Caco-2 (cell line): ENCODE measurements around the gene TMEM69. TPM values are rescaled to one million over a fixed set of nuclear protein-coding genes. Genes with fewer than 3 reads are reported as not detected.
"Not testable (repeated sequence)": the region's sequence is repeated elsewhere in the genome, so short reads cannot be mapped to it uniquely, and the experiment has no call there.

ENCODE experiments used
- BruUV-seq: library from RNA; stranded (reverse); fragments of 400-500 nt; replicated peaks from 2 replicates; lab custom pipeline; 2021; lab: Mats Ljungman, UMichigan
- CTCF ChIA-PET: fragments of 300-600 bp; sonication (Branson Sonifier 250); formaldehyde crosslinking; loops from one replicate; lab custom pipeline; 2022; ENCODE audit warnings: antibody characterized with exemption; lab: Charles Lee
- POLR2A ChIA-PET: fragments of 300-600 bp; sonication (Branson Sonifier 250); formaldehyde crosslinking; loops from one replicate; lab custom pipeline; 2022; ENCODE audit warnings: antibody characterized with exemption; lab: Charles Lee
- DNase-seq, 2 experiments: peaks; one replicate each; pipeline versions ENCODE4 v3.0.0 to v3.0.0-alpha.2; 2020 to 2022
- H3K27me3 ChIP-seq: replicated peaks from 2 replicates; pipeline ENCODE4 v1.6.0; 2011; ENCODE audit warnings: low read length; ENCODE audit not compliant: control insufficient read depth, insufficient read depth
- H3K36me3 ChIP-seq: 2 replicates; pipeline ENCODE4 v1.5.1; 2011; ENCODE audit warnings: low read length; ENCODE audit not compliant: control insufficient read depth, insufficient read depth
- H3K4me1 ChIP-seq: fragments of 250-450 bp; sonication (Bioruptor Pico); 2 replicates; pipeline ENCODE4 v1.5.1; 2020; ENCODE audit warnings: mild to moderate bottlenecking
- H3K4me3 ChIP-seq: 2 replicates; pipeline ENCODE4 v1.5.1; 2011; ENCODE audit warnings: low read depth, mild to moderate bottlenecking, control low read depth, low read length
- H3K9me3 ChIP-seq: fragments of 250-450 bp; sonication (Bioruptor Pico); 2 replicates; pipeline ENCODE4 v1.5.1; 2020; ENCODE audit warnings: mild to moderate bottlenecking, moderate library complexity
- H3K27ac Mint-ChIP-seq: one replicate; pipeline ENCODE4 v1.8.0; 2022; ENCODE audit warnings: mixed read lengths; ENCODE audit not compliant: unreplicated experiment
- H3K27me3 Mint-ChIP-seq: one replicate; pipeline ENCODE4 v1.8.0; 2022; ENCODE audit warnings: mixed read lengths; ENCODE audit not compliant: insufficient read depth, unreplicated experiment
- H3K36me3 Mint-ChIP-seq: one replicate; pipeline ENCODE4 v1.8.0; 2022; ENCODE audit warnings: mild to moderate bottlenecking, mixed read lengths; ENCODE audit not compliant: insufficient read depth, unreplicated experiment
- H3K4me1 Mint-ChIP-seq: one replicate; pipeline ENCODE4 v1.8.0; 2022; ENCODE audit warnings: low read depth, mixed read lengths; ENCODE audit not compliant: unreplicated experiment
- H3K4me3 Mint-ChIP-seq: one replicate; pipeline ENCODE4 v1.8.0; 2022; ENCODE audit warnings: mild to moderate bottlenecking, moderate library complexity, mixed read lengths; ENCODE audit not compliant: unreplicated experiment
- H3K9me3 Mint-ChIP-seq: one replicate; pipeline ENCODE4 v1.8.0; 2022; ENCODE audit warnings: mixed read lengths; ENCODE audit not compliant: unreplicated experiment
- intact Hi-C: fragments of 100-400 bp; cut with micrococcal nuclease; formaldehyde crosslinking; loops from one replicate; pipeline ENCODE4 v1.10.0; 2022; ENCODE audit not compliant: unreplicated experiment
- total RNA-seq: library from RNA; stranded (reverse); gene quantifications from 2 replicates; pipeline ENCODE4 v1.2.3, GENCODE V29; 2022
- TF ChIP-seq, protein P1 (sequence below), 2 experiments: fragments of 200-600 bp in 1 of 2; IDR thresholded peaks; 1 replicate in 1 of 2; 2 replicates in 1 of 2; pipeline versions ENCODE4 v1.5.1 to v1.8.0; 2011 to 2022; ENCODE audit warnings: antibody characterized with exemption in 1 of 2, control low read depth in 1 of 2, inconsistent platforms in 1 of 2, low read depth in 1 of 2, low read length in 1 of 2, mild to moderate bottlenecking in 1 of 2, moderate library complexity in 1 of 2; ENCODE audit not compliant: insufficient read depth in 1 of 2, severe bottlenecking in 1 of 2, unreplicated experiment in 1 of 2

The TMEM69 gene
- total RNA-seq, 1 experiment from 2014 or later, result 21.5 TPM

DNA sequence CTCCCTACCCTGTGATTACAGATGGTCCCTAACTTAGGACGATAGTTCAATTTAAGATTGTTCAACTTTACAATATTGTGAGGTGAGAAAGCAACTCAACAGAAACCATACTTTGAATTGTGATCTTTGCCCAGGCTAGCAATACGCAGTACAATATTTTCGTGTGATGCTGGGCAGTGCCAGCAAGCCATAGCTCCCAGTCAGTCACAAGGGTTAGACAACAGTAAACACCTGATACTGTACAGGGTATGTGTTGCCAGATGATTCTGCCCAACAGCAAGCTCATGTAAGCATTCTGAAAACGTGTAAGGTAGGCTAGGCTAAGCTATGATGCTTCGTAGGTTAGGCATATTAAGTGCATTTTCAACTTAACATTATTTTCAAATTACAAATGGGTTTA lies 13.5 kb upstream of the TMEM69 start:
- H3K4me1 Mint-ChIP-seq, result peaks cover 7% of the 10 kb centered on the region
- CTCF ChIA-PET, result no interaction called here

GRCh38 chr1:45676553-45676952 lies 11.4 kb upstream of the TMEM69 start:
- H3K4me3 ChIP-seq, H3K4me1 Mint-ChIP-seq, DNase-seq, H3K36me3 Mint-ChIP-seq, H3K9me3 ChIP-seq, BruUV-seq, H3K4me3 Mint-ChIP-seq, POLR2A ChIA-PET, H3K36me3 ChIP-seq, intact Hi-C loops, H3K27me3 ChIP-seq, H3K27me3 Mint-ChIP-seq, H3K4me1 ChIP-seq, H3K27ac Mint-ChIP-seq, H3K9me3 Mint-ChIP-seq: not testable (repeated sequence)
- CTCF ChIA-PET, result interaction anchor here (0.7 to 1.2 kb wide), 2 partner anchors 9 to 178 kb away, joined by 3 to 9 read pairs; partner anchors contain the start of gene GPBP1L1

More for the DNA sequence above, 13.5 kb upstream of the TMEM69 start:
- H3K27me3 ChIP-seq, result no peaks in the 10 kb centered on the region
- H3K9me3 ChIP-seq, result no peaks in the 10 kb centered on the region
- H3K9me3 Mint-ChIP-seq, result no peaks in the 10 kb centered on the region
- no peak overlapping the region for H3K27ac Mint-ChIP-seq
- peaks cover 6% of the 10 kb centered on the region for H3K36me3 Mint-ChIP-seq
- no TSS peak for BruUV-seq
- no peaks in the 10 kb centered on the region for H3K27me3 Mint-ChIP-seq
- intact Hi-C loops, result no loop called here
- DNase-seq, result no peak
- H3K4me1 ChIP-seq, result 0 out of 2 replicates have a peak, but pooled peaks cover 7% of the 10 kb centered on the region
- TF ChIP-seq, protein P1, sequence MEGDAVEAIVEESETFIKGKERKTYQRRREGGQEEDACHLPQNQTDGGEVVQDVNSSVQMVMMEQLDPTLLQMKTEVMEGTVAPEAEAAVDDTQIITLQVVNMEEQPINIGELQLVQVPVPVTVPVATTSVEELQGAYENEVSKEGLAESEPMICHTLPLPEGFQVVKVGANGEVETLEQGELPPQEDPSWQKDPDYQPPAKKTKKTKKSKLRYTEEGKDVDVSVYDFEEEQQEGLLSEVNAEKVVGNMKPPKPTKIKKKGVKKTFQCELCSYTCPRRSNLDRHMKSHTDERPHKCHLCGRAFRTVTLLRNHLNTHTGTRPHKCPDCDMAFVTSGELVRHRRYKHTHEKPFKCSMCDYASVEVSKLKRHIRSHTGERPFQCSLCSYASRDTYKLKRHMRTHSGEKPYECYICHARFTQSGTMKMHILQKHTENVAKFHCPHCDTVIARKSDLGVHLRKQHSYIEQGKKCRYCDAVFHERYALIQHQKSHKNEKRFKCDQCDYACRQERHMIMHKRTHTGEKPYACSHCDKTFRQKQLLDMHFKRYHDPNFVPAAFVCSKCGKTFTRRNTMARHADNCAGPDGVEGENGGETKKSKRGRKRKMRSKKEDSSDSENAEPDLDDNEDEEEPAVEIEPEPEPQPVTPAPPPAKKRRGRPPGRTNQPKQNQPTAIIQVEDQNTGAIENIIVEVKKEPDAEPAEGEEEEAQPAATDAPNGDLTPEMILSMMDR (IDR thresholded peaks at IDR 0.05; ENCODE audit: insufficient read depth in 1 of 2, low read depth in 1 of 2, low read length in 1 of 2, severe bottlenecking in 1 of 2, unreplicated experiment in 1 of 2), result no peak
- POLR2A ChIA-PET, result no interaction called here
- H3K4me3 Mint-ChIP-seq, result no peak overlapping the region
- H3K36me3 ChIP-seq, result no peaks in the 10 kb centered on the region
- H3K4me3 ChIP-seq, result no peak overlapping the region

GRCh38 chr1:45677751-45678245 lies 10.2 kb upstream of the TMEM69 start:
- H3K36me3 ChIP-seq, result no peaks in the 10 kb centered on the region
- CTCF ChIA-PET, result no interaction called here
- intact Hi-C loops, result no loop called here
- TF ChIP-seq, protein P1 (IDR thresholded peaks at IDR 0.05; ENCODE audit: insufficient read depth in 1 of 2, low read depth in 1 of 2, low read length in 1 of 2, severe bottlenecking in 1 of 2, unreplicated experiment in 1 of 2), result no peak
- Mint-ChIP-seq H3K36me3 (peaks cover 6% of the 10 kb centered on the region), H3K27ac (no peak overlapping the region), H3K27me3 (no peaks in the 10 kb centered on the region), H3K4me3 (no peak overlapping the region), H3K9me3 (no peaks in the 10 kb centered on the region), H3K4me1 (peaks cover 7% of the 10 kb centered on the region)
- no TSS peak for BruUV-seq
- no peaks in the 10 kb centered on the region for H3K27me3 ChIP-seq
- no peak for DNase-seq
- no peak overlapping the region for H3K4me3 ChIP-seq
- H3K9me3 ChIP-seq, result no peaks in the 10 kb centered on the region
- no peaks in the 10 kb centered on the region; the same call in 1 of the 2 replicates for H3K4me1 ChIP-seq
- POLR2A ChIA-PET, result no interaction called here
